HT1080 (cell line): Measurements from ENCODE around the gene CYREN. TPM values are rescaled to one million over a fixed set of nuclear protein-coding genes. Genes with fewer than 3 reads are reported as not detected.
A peak's percentile ranks its signal among the peaks of the same experiment; 100 is the strongest.

ENCODE experiments used
- DNase-seq: peaks from one replicate; pipeline ENCODE4 v3.0.0-alpha.2; 2015; ENCODE audit warnings: low read depth
- total RNA-seq: library from RNA; depleted of rRNA; stranded (reverse); fragments of >200 nt; shearing (Covaris generic); gene quantifications from 2 replicates; pipeline ENCODE4 v1.2.3, GENCODE V29; 2014

Gene CYREN
- total RNA-seq, 1 experiment from 2014 or later: 69.9 TPM

- no peak for DNase-seq
These were observed 27.6 kb upstream of the CYREN start for GRCh38 chr7:135197906-135198655.

- DNase-seq: no peak
These were observed 26.8 kb upstream of the CYREN start for GRCh38 chr7:135197343-135197742.

GRCh38 chr7:135195968-135196629, 25.6 kb upstream of the CYREN start:
- no peak for DNase-seq

DNA sequence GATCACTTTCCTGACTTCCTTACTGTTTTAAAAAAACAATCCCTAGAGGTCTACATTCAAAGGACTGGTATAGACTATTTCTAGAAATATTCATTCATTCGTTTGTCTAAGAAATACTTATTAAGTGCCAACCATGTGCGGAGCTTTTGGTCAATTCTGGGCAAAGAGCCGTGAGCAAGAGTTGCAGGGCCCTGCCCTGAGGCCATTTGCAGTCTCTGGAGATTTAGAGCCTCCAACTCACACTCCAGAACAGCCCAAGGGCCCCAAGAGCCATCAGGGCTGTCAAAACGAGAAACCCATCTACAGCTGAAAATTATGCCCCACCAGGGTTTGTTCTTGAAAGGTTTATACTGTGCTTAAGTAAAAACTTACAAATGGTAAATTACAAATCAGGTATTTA, 24.6 kb upstream of the CYREN start:
- DNase-seq: no peak

DNA sequence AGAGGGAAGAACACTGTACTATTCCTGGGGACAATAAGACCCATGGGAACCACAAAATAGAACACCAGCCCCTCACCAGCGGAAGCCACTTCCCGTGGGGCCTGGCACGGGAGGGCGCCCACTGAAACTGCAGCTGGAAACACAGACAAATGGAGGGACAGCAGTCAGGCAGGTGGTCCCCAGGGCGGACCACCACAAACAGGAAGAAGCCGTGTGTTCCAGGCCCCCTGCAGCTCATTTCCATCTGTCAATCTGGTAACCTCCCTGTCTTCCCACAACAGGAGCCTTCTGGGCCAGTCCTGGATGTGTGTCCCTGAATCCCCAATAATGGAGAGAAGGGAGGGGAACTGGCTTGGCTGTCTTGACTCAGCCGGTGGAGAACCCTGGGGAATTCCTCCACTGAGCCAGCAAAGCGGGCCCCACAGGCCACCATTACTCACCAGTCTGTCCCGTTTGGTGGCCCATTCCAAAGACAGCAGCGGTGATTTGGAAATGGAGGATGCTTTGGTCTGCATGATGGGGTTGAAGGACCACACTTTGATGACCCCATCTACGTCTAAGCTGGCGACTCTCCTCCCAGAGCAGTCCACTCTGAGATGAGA, 24.1 kb upstream of the CYREN start:
- no peak for DNase-seq

DNA sequence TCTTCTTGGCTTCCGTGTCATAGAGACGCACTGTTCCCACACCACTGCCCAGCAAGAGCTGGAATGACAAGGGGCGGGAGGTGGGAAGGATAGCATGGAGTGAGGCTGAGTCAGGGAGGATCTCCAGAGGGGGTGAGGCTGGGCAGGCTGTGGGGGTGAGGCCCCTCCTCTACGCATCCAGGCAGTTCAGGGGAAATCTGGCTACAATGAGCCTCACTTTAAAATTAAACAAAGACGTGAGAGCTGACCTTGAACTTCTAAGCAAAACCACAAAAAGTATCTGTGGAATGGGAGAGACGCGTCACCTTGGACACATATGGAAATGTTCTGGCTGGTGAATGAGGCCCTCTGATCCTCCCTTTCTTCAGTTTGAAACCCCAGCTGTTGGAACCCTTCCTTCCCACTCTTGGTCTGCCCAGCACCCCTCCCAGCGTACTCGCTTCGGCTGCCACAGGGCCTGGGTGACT, 23.1 kb upstream of the CYREN start:
- peak; percentile 44 for DNase-seq

DNA sequence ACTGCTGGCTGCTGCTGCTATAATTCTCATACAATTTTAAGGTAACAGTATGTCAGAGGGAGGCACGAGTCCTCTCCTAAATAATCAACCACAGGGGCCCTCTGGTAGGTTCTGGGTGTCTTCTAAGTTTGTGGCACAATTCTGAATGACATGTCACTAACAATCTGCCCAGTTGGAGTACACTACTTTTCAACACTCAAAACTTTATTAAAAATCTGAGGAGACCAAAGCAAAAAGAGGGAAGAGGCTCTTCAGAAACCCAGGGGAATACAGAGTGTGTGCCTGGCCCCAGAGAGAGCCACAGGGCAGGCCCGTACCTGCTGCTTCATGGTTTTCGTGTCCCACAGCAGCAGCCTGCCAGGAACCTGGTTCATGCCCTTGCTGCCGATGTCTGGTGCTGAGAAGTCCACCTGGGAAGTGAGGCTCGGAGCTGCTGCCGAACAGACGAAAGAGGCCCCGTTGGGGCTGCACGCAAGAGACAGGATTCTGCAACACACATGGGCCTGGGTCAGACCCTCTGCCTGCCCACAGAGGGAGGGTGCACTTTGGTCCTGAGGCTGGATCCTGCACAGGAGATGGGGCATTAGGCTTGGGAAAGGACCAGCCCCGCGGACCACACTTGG, 22.5 kb upstream of the CYREN start:
- DNase-seq: no peak

DNA sequence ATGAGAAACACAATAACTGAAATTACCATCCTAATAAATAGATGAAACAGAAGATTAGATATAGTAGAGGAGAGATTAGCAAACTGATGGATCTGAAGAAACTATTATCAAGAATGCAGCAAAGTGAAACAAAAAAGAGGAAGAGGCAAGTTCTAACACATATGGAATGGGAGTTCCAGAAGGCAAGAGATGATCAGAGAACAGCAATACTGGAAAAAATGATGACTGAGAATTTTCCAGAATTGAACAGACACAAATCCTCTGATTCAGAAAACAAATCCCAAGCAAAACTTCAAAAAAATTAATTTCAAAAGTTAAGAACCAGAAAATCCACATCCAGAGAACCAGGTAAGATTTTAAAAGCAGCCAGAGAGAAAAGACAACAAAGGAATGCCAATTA, 20.2 kb upstream of the CYREN start:
- no peak for DNase-seq

GRCh38 chr7:135189961-135190360, 19.5 kb upstream of the CYREN start:
- DNase-seq: no peak

GRCh38 chr7:135189221-135189662, 18.7 kb upstream of the CYREN start:
- DNase-seq: no peak

GRCh38 chr7:135188298-135188984, 17.9 kb upstream of the CYREN start:
- no peak for DNase-seq

- no peak for DNase-seq
These were observed 16.3 kb upstream of the CYREN start for GRCh38 chr7:135186841-135187253.

DNA sequence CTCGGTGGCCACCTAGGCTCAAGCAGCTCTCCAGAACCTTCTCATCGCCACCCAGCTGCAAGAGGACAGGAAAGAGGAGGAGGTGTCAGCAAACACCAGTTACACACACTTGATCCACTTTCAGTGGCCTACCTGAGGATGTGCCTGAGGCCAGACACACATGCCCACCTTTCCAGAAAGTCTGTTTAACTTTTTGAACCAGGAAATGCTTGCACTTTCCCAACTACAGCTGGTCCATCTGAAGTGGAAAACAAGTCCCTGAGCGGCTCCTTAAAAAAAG, 15.7 kb upstream of the CYREN start:
- no peak for DNase-seq

- no peak for DNase-seq
These were observed 15.2 kb upstream of the CYREN start for GRCh38 chr7:135185471-135186260.

DNA sequence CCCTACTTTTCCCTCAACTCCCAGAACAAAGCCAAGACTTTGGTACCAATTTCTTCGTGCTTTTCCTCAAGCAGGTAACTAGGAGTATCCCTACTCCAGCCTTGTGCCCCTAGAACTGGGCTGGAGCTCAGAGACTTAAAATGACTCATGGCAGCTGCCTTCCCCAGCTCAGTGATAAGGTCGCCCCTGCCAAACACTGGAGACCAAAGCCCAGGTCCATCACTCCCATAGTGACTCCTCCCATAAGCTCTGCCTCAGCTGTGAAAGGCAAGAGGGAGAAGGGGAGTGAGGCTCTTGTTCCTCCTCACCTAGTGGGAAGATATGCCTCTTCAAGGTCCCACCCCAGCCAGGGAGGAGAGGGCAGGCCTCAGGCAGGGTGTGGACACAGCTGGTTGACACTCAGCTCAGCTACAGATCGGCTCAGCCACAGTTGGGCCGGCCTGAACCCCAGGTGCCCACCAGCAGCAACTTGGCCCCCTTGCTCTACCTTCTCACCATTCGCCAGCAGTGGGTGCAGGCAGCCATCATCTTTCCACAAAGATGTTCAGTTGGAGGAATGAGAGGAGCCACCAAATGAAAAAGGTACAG, 13.8 kb upstream of the CYREN start:
- no peak for DNase-seq

DNA sequence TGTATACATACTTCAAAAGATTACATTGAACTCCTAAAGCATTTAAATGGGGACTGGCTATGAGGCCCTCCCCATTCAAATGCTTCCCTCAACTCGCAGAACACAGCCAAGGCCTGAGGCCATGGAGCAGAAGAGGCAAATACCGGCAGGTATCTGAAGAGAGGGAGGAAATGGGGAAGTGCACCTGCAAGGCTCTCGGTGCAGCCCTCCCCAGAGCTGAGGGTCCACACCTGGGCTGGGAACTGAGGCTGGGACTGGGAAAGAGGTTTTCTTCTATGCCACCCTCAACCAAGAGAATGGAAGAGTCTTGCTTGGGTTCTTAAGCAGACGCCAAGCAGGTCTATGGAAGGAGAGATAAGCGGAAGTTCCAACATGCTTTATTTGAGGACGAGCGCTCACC, 13.0 kb upstream of the CYREN start:
- no peak for DNase-seq

GRCh38 chr7:135181929-135182678, 11.6 kb upstream of the CYREN start:
- DNase-seq: no peak

- DNase-seq: no peak
These were observed 10.9 kb upstream of the CYREN start for GRCh38 chr7:135181261-135181928.

- DNase-seq: no peak
These were observed 9.6 kb upstream of the CYREN start for GRCh38 chr7:135180122-135180521.
